Skeletal muscle cell (primary cell): ENCODE measurements around the gene HNRNPM.
"Not testable (repeated sequence)": the region's sequence is repeated elsewhere in the genome, so short reads cannot be mapped to it uniquely, and the experiment has no call there.

Experiments
- DNase-seq: peaks from one replicate; pipeline ENCODE4 v3.0.0-alpha.2; 2010; ENCODE audit warnings: low read depth
- H3K4me3 ChIP-seq: 2 replicates; pipeline ENCODE4 v1.5.1; 2011; ENCODE audit warnings: low read depth, mild to moderate bottlenecking, control low read depth, low read length, moderate library complexity

The HNRNPM gene

DNA sequence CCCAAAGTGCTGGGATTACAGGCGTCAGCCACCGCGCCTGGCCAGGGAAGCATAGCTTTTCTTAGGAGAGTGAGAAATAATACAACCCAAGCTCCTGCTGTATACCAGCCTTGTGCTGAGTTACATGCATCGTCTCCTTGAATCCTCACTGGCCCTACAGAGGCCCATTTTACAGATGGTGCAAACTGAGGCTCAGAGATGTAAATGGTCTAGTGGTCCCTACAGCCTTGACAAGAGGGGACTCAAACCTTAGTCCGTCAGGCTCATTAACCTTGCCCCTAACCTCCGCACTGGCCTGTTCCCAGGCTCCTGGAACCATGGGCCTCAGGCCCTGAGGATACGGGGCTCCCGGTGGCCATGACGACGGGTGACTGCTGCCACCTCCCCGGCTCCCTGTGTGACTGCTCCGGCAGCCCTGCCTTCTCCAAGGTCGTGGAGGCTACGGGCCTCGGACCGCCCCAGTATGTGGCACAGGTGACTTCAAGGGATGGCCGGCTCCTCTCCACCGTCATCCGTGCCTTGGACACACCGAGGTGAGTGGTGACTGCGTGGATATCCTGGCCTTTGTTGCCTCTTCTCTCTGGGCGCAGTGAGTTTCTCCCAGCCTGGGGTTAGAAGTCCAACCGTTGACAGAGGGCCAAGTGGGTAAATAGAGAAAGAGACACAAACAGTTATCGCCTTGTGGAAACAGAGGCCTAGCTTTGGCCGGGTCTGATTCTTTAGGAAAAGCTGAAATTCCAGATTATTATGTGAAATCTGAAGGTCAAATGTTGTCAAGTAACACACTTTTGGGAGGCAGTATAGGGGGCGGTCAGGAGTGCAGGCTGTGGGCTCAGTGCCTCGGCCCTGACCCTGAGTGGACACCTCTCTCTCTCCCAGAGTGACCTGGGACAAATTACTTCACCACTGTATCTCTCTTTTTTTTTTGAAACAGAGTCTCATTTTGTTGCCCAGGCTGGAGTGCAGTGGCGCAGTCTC is 23.0 kb upstream of the HNRNPM start:
- DNase-seq: no peak
- H3K4me3 ChIP-seq: no peak overlapping the region

DNA sequence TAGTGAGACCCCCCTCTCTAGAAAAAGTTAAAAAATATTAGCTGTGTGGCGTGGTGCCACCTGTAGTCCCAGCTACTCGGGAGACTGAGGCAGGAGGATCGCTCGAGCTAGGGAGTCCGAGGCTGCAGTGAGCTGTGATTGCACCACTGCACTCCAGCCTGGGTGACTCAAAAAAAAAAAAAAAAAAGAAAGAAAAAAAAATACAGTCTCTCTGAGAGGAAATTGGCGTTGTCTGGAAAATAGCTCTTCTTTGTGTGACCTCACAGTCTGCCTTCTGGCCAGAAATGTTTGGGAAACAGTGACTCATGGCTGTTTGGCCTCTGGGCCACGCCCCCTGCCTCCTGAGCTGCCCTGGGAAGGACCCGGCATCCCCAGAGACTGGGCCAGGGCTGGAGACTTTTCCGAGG is 21.0 kb upstream of the HNRNPM start:
- H3K4me3 ChIP-seq: no peak overlapping the region
- peak; percentile 83 for DNase-seq

GRCh38 chr19:8425331-8425730 is 19.4 kb upstream of the HNRNPM start:
- DNase-seq, H3K4me3 ChIP-seq: not testable (repeated sequence)

GRCh38 chr19:8426283-8426682 is 18.5 kb upstream of the HNRNPM start:
- no peak overlapping the region for H3K4me3 ChIP-seq
- DNase-seq: no peak

DNA sequence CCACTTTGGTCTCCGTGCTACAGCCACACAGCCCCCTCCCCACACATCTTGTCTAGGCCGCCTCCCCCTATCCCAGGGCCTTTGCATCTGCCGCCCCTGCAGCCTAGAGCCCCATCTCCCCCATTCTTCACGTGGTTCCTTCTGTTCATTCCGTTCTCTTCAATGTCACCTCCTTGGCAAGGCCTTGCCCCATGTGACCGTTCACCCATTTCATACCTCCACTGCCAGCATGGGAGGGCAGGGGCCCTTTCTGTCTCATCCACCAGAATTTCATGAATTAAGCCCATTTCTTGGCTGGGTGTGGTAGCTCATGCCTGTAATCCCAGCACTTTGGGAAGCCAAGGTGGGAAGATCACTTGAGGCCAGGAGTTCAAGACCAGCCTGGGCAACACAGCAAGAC is 15.7 kb upstream of the HNRNPM start:
- H3K4me3 ChIP-seq: no peak overlapping the region
- no peak for DNase-seq

GRCh38 chr19:8429826-8430225 is 14.9 kb upstream of the HNRNPM start:
- H3K4me3 ChIP-seq: no peak overlapping the region
- DNase-seq: no peak

DNA sequence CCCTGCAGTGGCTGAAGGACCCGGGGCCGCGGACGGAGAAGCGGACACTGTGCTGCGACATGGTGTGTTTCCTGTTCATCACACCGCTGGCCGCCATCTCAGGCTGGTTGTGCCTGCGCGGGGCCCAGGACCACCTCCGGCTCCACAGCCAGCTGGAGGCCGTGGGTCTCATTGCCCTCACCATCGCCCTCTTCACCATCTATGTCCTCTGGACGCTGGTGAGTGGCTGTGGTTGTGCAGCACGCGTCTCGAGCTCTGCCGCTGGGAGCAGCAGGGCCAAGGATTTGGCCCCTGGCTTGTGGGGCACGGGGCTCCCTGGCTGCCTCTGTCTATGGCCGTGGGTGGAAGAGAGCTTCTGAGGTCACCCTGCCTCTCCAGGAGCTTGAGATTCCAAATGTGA is 14.1 kb upstream of the HNRNPM start:
- H3K4me3 ChIP-seq: no peak overlapping the region
- DNase-seq: no peak

DNA sequence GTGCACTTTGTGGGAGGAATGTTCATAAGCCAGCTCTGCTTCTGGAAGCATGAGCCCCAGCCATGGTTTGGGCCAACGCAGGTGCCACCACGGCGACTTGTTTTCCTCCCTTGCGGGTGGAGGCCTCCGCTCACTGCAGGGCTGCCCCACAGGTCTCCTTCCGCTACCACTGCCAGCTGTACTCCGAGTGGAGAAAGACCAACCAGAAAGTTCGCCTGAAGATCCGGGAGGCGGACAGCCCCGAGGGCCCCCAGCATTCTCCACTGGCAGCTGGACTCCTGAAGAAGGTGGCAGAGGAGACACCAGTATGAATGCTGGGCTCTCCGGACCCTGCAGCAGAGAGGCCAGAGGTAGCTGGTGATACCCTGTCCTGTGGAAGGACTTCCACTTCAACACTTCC is 6.5 kb upstream of the HNRNPM start:
- H3K4me3 ChIP-seq: no peak overlapping the region
- no peak for DNase-seq

DNA sequence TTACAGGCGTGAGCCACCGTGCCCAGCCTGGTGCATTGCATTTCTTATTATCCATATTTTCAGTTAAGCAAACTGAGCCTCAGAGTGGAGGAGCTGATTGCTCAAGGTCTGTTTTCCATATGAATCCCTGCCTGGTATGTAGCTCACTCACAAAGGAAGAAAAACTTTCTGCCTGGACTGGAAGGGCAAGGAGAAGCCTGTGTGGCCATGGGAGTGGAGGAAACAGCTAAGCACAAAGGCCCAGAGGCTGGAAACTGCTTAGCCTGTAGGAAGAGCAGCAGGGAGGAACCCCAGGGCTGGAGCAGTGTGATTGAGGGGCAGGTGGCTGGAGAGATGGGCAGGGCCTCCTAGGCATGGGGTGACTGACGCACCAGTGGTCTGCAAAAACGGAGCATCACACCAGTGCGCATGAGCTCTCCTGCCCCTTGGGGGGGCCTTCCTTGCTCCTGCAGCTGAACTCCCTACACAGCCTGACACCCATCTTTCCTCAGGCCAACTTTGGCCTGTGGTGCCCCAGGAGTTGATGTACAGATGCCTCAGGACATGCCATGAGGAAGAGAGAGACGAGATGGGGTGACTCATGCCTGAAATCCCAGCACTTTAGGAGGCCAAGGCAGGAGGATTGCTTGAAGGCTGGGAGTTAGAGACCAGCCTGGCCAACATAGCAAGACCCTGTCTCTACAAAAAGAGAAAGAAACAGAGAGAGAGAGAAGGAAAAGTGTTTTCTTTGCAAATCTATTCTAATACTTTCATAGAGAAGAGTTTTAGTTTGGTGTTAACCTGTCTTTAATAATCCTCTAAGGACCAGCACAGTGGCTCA is 2.8 kb upstream of the HNRNPM start:
- H3K4me3 ChIP-seq: no peak overlapping the region
- no peak for DNase-seq

DNA sequence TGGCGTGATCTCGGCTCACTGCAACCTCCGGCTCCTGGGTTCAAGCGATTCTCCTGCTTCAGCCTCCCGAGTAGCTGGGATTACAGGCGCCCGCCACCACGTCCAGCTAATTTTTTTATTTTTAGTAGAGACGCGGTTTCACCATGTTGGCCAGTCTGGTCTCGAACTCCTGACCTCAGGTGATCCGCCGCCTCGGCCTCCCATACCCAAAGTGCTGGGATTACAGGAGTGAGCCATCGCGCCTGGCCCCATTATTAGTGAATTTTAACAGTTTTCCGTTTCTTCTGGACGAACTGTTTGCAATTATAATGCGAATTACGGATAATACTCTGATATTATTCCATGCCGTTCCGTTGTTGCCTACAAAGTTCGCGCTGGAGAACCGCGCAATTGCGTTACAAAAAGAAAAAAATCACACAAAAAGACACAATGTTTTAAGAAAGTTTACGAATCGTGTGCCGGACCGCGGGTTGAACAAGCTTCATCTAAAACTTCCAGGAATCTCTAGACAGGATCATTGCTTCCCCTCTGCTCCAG is 567 bp upstream of the HNRNPM start:
- peak overlapping the region; percentile 98 for H3K4me3 ChIP-seq
- not testable (repeated sequence) for DNase-seq

DNA sequence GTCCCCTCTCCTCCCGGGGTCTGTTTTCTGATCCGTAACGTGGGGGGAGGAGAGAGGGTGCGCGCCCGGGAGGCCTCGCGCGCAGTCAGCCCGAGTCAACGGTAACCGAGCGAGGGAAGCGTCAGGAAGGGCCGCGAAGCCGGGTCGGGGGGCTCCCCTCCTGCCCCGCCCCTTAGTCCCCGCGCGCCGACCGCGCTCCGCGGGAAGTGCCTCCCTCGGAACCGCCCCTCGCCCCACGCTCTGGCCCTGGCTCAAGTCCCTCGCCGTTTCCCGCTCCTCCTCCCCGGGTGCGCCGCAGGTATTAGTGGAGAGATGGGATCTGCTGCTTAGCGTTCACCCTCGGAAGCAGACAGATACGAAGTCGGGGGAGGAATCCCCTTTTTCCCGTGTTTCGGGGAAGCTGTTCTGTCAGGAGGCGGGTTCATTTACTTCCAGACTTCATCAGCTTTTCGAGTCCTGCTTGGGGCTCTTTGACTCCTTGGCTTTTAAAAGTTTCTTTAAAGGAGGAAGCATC is 770 bp downstream of the HNRNPM start:
- no peak for DNase-seq
- H3K4me3 ChIP-seq: peak overlapping the region; percentile 98

DNA sequence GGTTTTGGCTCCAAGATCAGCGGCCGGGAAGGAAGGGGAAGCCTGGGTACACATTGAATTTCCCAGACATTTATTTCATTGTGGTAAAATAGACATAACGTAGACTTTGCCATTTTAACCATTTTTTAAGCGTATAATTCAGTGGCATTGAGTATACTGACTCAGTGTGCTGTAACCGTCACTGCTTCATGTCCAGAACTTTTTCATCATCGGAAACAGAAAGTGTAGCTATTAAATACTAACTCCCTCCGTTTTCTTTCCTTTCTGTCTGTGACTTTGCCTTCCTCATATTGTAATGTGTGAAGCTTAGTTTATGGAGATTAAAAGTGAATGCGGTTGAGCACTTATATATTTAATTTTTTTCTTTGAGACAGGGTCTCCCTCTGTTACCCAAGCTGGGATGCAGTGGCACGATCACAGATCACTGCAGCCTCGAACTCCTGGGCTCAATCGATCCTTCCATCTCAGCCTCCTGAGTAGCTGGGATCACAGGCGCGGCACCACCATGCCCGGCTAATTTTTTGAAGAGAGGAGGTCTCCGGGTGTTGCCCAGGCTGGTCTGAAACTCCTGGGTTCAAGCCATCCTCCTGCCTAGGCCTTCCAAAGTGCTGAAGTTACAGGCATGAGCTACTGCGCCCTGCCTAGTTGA is 1.4 kb downstream of the HNRNPM start:
- peak overlapping the region; percentile 98 for H3K4me3 ChIP-seq
- no peak for DNase-seq

DNA sequence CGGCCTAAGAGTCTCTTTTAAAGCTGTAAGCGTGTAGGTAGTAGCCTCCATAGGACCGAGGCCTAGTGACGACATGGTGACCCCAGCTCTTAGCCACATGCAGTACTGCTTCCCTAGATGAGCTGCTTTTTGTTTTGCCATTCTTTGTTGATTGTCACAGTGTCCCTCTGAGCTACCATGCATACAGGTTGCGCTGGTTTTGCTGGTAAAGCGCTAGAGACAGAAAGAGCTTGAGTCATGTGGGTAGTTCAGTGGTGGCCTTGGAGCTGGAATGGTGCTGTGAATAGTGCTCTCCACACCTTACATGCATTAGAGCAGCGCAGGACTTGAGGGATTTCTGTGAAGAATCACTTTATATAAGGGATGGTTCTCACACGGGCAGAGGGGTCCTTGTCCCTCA is 5.1 kb downstream of the HNRNPM start:
- no peak overlapping the region for H3K4me3 ChIP-seq
- DNase-seq: no peak

- H3K4me3 ChIP-seq: no peak overlapping the region
- DNase-seq: no peak
Measured at GRCh38 chr19:8451377-8451776, 6.6 kb downstream of the HNRNPM start.

DNA sequence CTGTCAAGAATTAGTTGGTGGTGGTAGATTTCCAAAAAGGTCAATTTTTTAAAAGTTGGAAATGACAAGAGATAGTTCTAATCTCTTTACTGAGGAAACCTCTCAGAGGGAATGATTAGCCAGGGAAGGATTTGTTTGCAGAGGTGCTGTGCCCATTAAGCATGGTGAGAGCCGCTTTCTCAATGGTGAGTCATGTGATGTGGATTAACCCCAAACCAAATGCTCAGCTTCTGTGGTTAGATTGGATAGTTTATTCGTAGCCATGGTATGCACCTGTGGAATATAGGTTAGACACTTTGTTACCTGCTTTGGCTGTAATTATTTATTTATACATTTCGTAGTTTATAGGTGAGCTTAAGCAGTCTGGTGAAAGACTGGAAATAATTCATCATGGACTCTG is 7.1 kb downstream of the HNRNPM start:
- DNase-seq: no peak
- H3K4me3 ChIP-seq: no peak overlapping the region

DNA sequence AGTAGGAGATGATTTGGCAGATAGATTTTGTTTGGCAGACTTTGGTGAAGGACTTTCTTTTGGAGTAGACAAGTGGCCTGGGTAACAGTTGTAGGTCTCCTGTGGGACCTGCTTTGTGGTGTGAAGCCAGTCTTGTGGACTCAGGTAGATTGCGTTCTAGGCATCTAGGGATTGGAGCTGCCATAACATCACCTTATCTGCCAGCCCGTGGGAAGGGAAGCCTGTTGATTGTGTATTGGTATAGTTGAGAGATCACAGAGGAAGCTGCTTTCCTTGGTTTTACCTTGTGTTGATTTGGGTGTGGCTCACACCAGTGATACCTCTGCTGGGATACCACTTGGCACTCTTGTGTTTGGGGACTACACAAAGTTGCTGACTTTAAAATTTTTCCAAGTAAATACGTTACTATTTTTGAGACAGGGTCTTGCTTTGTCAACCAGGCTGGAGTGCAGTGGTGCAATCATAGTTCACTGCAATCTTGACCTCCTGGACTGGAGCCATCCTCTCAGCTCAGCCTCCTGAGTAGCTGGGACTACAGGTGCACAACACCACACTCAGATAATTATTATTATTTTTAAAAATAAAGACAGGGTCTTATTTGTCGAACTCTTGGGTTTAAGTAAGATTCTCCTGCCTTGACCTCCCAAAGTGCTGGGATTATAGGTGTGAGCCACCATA is 7.8 kb downstream of the HNRNPM start:
- H3K4me3 ChIP-seq: no peak overlapping the region
- no peak for DNase-seq

GRCh38 chr19:8453616-8454015 is 8.8 kb downstream of the HNRNPM start:
- DNase-seq: no peak
- H3K4me3 ChIP-seq: no peak overlapping the region

- DNase-seq: no peak
- no peak overlapping the region for H3K4me3 ChIP-seq
Measured at GRCh38 chr19:8454218-8454617, 9.4 kb downstream of the HNRNPM start.

DNA sequence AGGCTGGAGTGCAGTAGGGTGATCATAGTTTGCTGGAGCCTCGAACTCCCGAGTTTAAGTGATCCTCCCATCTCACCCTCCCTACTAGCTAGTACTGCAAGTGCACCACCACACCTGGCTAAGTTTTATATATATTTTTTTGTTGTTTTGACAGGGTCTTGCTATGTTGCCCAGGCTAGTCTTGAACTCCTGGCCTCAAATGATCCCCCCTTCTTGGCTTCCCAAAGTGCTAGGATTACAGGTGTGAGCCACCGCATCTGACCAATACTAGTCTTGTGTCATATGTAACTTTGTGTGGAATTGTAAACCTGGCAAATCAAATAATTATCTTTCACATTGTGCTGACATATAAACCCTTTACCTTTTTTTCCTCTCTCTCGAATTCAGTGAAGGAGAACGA is 10.2 kb downstream of the HNRNPM start:
- no peak for DNase-seq
- H3K4me3 ChIP-seq: no peak overlapping the region
